ENCODE measurements around the gene SPNS2. TPM values are rescaled to one million over a fixed set of nuclear protein-coding genes. Genes with fewer than 3 reads are reported as not detected.

Gene SPNS2
- total RNA-seq, 2 donors from 2014 or later = 9.1 to 23.9 TPM

DNA sequence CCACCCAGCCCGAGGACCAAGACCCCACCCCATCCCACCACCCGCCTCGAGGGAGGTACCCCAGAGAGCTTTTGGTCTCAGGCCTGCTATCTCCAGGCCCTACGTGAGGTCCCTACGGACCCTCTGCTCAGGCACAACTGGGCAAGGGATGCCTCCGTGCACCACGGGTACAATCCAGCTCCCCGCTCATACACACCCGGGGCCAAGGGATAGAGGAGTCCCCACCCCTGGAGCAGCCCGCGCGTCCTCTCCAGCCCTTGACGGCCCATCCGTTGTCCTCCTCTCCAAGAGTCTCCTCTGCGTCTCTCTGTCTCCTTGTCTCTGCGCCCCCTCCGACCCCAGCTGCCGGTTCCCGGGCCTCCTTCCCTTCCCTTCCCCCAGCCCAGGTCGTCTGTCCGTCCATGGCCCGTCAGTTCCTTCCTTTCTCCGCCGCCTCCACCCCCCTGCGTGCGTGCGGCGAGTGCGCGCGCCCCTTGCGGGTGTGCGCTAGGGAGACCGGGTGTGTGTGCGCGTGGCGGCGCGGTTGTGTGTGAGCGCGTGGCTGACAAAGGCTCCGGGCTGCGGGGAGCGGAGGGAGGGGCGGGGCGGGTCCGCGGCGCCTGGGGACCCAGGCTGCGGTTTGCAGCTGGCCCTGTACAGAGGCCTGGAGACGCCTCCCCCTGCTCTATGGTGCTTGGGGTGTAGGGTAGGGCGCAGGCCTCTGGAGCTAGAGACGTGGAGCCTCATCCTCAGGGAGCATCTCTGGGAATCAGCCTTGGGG lies 930 bp downstream of the SPNS2 start:
- no peaks in the 10 kb centered on the region for H3K36me3 ChIP-seq
- H3K27ac ChIP-seq = no peak overlapping the region
- peak overlapping the region; percentile 69 for H3K4me3 ChIP-seq
- DNase-seq (ENCODE audit: low spot score) = no peak
- no peak for ATAC-seq (ENCODE audit: insufficient number of reproducible peaks, low FRiP score, low read depth)
- peaks cover 23 to 35% of the 10 kb centered on the region in 2 donors for H3K4me1 ChIP-seq (ENCODE audit: control insufficient read depth in 1 of 2, low read depth in 2 of 2)
- no peaks in the 10 kb centered on the region for H3K27me3 ChIP-seq (replicated peaks; ENCODE audit: insufficient read depth)
- no peaks in the 10 kb centered on the region for H3K9me3 ChIP-seq
- no peak for TF ChIP-seq CTCF (IDR thresholded peaks at IDR 0.05)

DNA sequence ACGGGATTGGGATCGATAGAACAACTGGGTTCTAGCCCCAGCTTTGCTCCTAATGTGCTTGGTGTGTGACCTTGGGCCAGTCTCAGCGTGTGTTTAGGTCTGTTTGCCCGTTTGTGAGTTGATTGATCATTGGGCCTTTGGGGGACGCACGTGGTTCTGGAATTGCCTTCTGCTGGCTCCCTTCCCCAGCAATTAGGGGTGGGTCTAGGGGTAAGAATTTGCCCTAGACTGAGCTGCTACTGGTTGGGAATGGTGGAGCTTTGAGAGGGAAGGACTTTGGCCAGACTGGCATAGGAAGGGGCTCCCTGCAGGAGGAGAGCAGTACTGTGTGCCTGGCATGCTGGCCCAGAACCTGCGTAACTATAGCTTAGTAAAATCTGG lies 1.5 kb downstream of the SPNS2 start:
- peak overlapping the region; percentile 69 for H3K4me3 ChIP-seq
- H3K4me1 ChIP-seq (ENCODE audit: control insufficient read depth in 1 of 2, low read depth in 2 of 2) = peaks cover 23 to 35% of the 10 kb centered on the region in 2 donors
- DNase-seq (ENCODE audit: low spot score) = no peak
- no peak for ATAC-seq (ENCODE audit: insufficient number of reproducible peaks, low FRiP score, low read depth)
- no peak overlapping the region for H3K27ac ChIP-seq
- H3K9me3 ChIP-seq = no peaks in the 10 kb centered on the region
- no peaks in the 10 kb centered on the region for H3K27me3 ChIP-seq (replicated peaks; ENCODE audit: insufficient read depth)
- H3K36me3 ChIP-seq = no peaks in the 10 kb centered on the region
- no peak for TF ChIP-seq CTCF (IDR thresholded peaks at IDR 0.05)

DNA sequence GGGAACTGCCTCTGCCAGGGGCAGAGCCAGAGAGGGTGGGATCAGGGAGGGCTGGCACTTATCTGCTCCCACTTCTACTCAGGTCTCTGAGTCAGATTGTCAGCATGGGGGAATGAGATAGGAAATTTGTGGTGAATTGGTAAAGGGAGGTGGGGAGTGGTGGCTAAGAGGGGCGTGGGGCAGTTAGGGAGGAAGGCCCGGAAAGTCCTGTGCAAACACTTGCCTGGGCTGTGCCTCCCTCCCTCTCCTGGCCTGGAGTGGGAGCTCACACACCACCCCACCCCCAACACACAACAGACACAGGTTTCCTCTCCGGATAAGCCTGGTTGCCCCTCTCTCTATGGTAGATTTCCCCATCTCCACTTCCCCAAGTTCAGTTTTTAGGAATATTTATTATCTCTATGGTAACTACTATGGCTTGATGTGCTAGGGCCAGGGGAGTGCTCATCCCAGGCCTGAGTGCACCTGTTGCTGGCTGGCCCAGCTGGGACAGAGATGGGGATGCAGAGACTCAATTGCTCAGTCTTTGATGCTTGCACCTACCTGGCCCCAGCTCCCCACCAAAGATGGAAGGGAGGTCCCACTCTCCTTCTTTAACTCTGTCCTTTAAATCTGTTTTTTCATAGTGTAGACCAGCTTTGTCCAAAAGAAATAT lies 2.7 kb downstream of the SPNS2 start:
- Histone ChIP-seq H3K4me1 (ENCODE audit: control insufficient read depth in 1 of 2, low read depth in 2 of 2) (peaks cover 23 to 35% of the 10 kb centered on the region in 2 donors), H3K27ac (no peak overlapping the region), H3K9me3 (no peaks in the 10 kb centered on the region), H3K36me3 (no peaks in the 10 kb centered on the region), H3K27me3 (replicated peaks; ENCODE audit: insufficient read depth) (no peaks in the 10 kb centered on the region), H3K4me3 (no peak overlapping the region)
- no peak for ATAC-seq (ENCODE audit: insufficient number of reproducible peaks, low FRiP score, low read depth)
- no peak for TF ChIP-seq CTCF (IDR thresholded peaks at IDR 0.05)
- DNase-seq (ENCODE audit: low spot score) = no peak

- no peak for DNase-seq (ENCODE audit: low spot score)
- no peak for TF ChIP-seq CTCF (IDR thresholded peaks at IDR 0.05)
- peaks cover 17 to 37% of the 10 kb centered on the region in 2 donors for H3K4me1 ChIP-seq (ENCODE audit: control insufficient read depth in 1 of 2, low read depth in 2 of 2)
- H3K4me3 ChIP-seq = no peak overlapping the region
- no peak overlapping the region for H3K27ac ChIP-seq
- H3K27me3 ChIP-seq (replicated peaks; ENCODE audit: insufficient read depth) = no peaks in the 10 kb centered on the region
- no peaks in the 10 kb centered on the region for H3K9me3 ChIP-seq
- no peaks in the 10 kb centered on the region for H3K36me3 ChIP-seq
- no peak for ATAC-seq (ENCODE audit: insufficient number of reproducible peaks, low FRiP score, low read depth)
Measured at GRCh38 chr17:4502466-4503154, 3.9 kb downstream of the SPNS2 start.

All from thoracic aorta (tissue), 2 donors.